Retinal pigment epithelial cell (primary cell): ENCODE measurements around the gene C5AR2.
"Not testable (repeated sequence)": the region's sequence is repeated elsewhere in the genome, so short reads cannot be mapped to it uniquely, and the experiment has no call there.

Experiments used
- DNase-seq: peaks from one replicate; pipeline ENCODE4 v3.0.0-alpha.2; 2010; ENCODE audit warnings: low read depth
- H3K4me3 ChIP-seq: 2 replicates; pipeline ENCODE4 v1.5.1; 2011; ENCODE audit warnings: mild to moderate bottlenecking, low read length, control low read depth, moderate library complexity
- TF ChIP-seq, protein P1 (sequence below): conservative IDR thresholded peaks from 2 replicates; pipeline ENCODE4 v1.5.1; 2011; ENCODE audit warnings: low read depth, low read length, control low read depth, inconsistent platforms

The C5AR2 gene

GRCh38 chr19:47340477-47341208 lies 8.7 kb downstream of the C5AR2 start:
- DNase-seq, result no peak
- TF ChIP-seq, protein P1, sequence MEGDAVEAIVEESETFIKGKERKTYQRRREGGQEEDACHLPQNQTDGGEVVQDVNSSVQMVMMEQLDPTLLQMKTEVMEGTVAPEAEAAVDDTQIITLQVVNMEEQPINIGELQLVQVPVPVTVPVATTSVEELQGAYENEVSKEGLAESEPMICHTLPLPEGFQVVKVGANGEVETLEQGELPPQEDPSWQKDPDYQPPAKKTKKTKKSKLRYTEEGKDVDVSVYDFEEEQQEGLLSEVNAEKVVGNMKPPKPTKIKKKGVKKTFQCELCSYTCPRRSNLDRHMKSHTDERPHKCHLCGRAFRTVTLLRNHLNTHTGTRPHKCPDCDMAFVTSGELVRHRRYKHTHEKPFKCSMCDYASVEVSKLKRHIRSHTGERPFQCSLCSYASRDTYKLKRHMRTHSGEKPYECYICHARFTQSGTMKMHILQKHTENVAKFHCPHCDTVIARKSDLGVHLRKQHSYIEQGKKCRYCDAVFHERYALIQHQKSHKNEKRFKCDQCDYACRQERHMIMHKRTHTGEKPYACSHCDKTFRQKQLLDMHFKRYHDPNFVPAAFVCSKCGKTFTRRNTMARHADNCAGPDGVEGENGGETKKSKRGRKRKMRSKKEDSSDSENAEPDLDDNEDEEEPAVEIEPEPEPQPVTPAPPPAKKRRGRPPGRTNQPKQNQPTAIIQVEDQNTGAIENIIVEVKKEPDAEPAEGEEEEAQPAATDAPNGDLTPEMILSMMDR, result no peak
- H3K4me3 ChIP-seq, result no peak overlapping the region

DNA sequence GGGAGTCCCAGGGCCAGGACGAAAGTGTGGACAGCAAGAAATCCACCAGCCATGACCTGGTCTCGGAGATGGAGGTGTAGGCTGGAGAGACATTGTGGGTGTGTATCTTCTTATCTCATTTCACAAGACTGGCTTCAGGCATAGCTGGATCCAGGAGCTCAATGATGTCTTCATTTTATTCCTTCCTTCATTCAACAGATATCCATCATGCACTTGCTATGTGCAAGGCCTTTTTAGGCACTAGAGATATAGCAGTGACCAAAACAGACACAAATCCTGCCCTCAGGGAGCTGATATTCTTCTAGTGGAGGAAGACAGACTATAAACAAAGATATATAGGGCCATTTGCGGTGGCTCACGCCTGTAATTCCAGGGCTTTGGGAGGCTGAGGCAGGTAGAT lies 9.8 kb downstream of the C5AR2 start:
- TF ChIP-seq, protein P1, result no peak
- no peak for DNase-seq
- no peak overlapping the region for H3K4me3 ChIP-seq

DNA sequence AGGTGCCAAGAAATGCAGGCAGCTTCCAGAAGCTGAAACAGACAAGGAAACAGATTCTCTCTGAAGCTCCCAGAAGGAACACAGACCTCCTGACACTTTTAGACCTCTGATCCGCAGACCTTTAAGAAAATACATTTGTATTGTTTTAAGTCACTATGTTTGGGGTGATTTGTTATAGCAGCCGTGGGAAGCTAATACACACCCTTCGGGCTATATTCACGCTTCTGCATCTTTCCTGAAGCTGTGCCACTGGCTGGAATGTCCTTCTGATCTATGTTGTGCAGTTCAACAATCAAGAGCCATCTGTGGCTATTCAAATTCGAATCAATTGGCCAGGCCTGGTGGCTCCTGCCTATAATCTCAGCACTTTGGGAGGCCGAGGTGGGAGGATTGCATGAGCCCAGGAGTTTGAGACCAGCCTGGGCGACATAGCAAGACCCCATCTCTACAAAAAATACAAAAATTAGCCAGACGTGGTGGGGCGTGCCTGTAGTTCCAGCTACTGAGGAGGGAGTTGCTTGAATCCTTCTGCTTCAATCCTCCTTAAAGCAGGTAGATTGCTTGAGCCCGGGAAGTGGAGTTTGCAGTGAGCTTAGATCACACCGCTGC lies 11.3 kb downstream of the C5AR2 start:
- TF ChIP-seq, protein P1, result no peak
- no peak for DNase-seq
- no peak overlapping the region for H3K4me3 ChIP-seq

- TF ChIP-seq, protein P1, result no peak
- no peak overlapping the region for H3K4me3 ChIP-seq
- no peak for DNase-seq
Observed at GRCh38 chr19:47344425-47344824, 12.4 kb downstream of the C5AR2 start.

DNA sequence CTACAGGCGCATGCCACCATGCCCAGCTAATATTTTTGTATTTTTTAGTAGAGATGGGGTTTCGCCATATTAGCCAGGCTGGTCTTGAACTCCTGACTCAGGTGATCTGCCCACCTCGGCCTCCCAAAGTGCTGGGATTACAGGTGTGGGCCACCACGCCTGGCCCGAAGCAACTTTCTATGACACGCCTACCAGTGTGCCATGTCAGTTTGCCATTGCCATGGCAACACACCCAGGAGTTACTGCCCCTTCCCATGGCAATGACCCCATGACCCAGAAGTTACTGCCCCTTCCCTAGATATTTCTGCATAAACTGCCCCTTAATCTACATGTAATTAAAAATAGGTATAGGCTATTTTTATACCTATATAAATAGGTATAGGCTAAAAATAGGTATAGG lies 14.0 kb downstream of the C5AR2 start:
- H3K4me3 ChIP-seq, DNase-seq: not testable (repeated sequence)

- peak; percentile 94 for DNase-seq
- TF ChIP-seq, protein P1, result peak; percentile 98
- peak within 1 kb of the TSS; percentile 98 for H3K4me3 ChIP-seq
Observed at GRCh38 chr19:47348819-47349795, 17.1 kb downstream of the C5AR2 start, which contains the start of gene DHX34. DHX34 (plus strand) TSS chr19:47349315; CDS start chr19:47353031, 3,716 bp downstream.

DNA sequence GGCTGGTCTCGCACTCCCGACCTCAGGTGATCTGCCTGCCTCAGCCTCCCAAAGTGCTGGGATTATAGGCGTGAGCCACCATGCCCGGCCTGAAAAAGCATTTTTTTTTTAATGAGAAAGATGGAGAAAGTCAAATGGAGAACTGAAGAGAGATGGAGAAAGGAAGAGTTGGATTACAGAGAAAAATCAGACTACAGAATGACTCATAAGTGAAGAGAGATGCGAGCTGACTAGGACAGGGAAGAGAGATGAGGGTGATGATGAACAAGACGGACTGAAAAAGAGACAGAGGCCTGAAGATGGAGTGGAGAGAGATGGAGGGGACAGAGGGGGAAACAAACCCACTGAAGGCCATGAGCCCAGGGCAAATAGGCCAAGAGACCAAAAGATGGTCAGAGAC lies 18.7 kb downstream of the C5AR2 start:
- DNase-seq, result no peak
- H3K4me3 ChIP-seq, result no peak overlapping the region
- TF ChIP-seq, protein P1, result no peak
